HFFc6 (cell line): Measurements from ENCODE around the gene EBF3. TPM values are rescaled to one million over a fixed set of nuclear protein-coding genes. Genes with fewer than 3 reads are reported as not detected.

Source experiments
- DNase-seq: peaks from one replicate; pipeline ENCODE4 v3.0.0-alpha.2; 2018
- H3K27ac Mint-ChIP-seq: 2 replicates; pipeline ENCODE4 v1.8.0; 2020; ENCODE audit warnings: mild to moderate bottlenecking, mixed read lengths
- H3K27me3 Mint-ChIP-seq: 2 replicates; pipeline ENCODE4 v1.8.0; 2021; ENCODE audit warnings: mild to moderate bottlenecking, moderate library complexity, mixed read lengths; ENCODE audit not compliant: insufficient read depth
- H3K36me3 Mint-ChIP-seq: 2 replicates; pipeline ENCODE4 v1.8.0; 2021; ENCODE audit warnings: low read depth, mixed read lengths
- H3K4me1 Mint-ChIP-seq: 2 replicates; pipeline ENCODE4 v1.8.0; 2020; ENCODE audit warnings: low read depth, mixed read lengths
- H3K4me3 Mint-ChIP-seq: 2 replicates; pipeline ENCODE4 v1.8.0; 2020; ENCODE audit warnings: mild to moderate bottlenecking, moderate library complexity, mixed read lengths
- H3K9me3 Mint-ChIP-seq: 2 replicates; pipeline ENCODE4 v1.8.0; 2020; ENCODE audit warnings: mild to moderate bottlenecking, mixed read lengths
- total RNA-seq, 6 experiments: library from RNA; stranded (reverse); fragmentation: NEBNext Ultra II Directional; extraction: Animal tissue kit (Norgen Biotek cat#: 25700); gene quantifications; 2 replicates in 1 of 6; 3 replicates in 5 of 6; pipeline ENCODE4 v1.2.3, GENCODE V29; 2021
- TF ChIP-seq, protein P1 (sequence below): fragments of 200-600 bp; sonication (generic); IDR thresholded peaks from 2 replicates; pipeline ENCODE4 v1.5.0; 2021; ENCODE audit warnings: antibody characterized with exemption, mild to moderate bottlenecking

The EBF3 gene
- total RNA-seq, 6 experiments from 2014 or later = 0.14 to 0.39 (median 0.21) TPM; not detected in 2

- Mint-ChIP-seq H3K27me3 (no peaks in the 10 kb centered on the region; the same call in none of the 2 replicates), H3K9me3 (peaks cover 27% of the 10 kb centered on the region), H3K27ac (no peak overlapping the region), H3K4me1 (no peaks in the 10 kb centered on the region), H3K36me3 (no peaks in the 10 kb centered on the region), H3K4me3 (no peak overlapping the region)
- DNase-seq = no peak
- TF ChIP-seq, protein P1, sequence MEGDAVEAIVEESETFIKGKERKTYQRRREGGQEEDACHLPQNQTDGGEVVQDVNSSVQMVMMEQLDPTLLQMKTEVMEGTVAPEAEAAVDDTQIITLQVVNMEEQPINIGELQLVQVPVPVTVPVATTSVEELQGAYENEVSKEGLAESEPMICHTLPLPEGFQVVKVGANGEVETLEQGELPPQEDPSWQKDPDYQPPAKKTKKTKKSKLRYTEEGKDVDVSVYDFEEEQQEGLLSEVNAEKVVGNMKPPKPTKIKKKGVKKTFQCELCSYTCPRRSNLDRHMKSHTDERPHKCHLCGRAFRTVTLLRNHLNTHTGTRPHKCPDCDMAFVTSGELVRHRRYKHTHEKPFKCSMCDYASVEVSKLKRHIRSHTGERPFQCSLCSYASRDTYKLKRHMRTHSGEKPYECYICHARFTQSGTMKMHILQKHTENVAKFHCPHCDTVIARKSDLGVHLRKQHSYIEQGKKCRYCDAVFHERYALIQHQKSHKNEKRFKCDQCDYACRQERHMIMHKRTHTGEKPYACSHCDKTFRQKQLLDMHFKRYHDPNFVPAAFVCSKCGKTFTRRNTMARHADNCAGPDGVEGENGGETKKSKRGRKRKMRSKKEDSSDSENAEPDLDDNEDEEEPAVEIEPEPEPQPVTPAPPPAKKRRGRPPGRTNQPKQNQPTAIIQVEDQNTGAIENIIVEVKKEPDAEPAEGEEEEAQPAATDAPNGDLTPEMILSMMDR = no peak
These were observed 98.1 kb downstream of the EBF3 start for GRCh38 chr10:129865960-129866359.

GRCh38 chr10:129865413-129865812 is 98.7 kb downstream of the EBF3 start:
- TF ChIP-seq, protein P1 = no peak
- no peak overlapping the region for H3K4me3 Mint-ChIP-seq
- H3K9me3 Mint-ChIP-seq = peaks cover 27% of the 10 kb centered on the region
- DNase-seq = no peak
- no peak overlapping the region for H3K27ac Mint-ChIP-seq
- H3K36me3 Mint-ChIP-seq = no peaks in the 10 kb centered on the region
- H3K4me1 Mint-ChIP-seq = no peaks in the 10 kb centered on the region
- no peaks in the 10 kb centered on the region; the same call in none of the 2 replicates for H3K27me3 Mint-ChIP-seq

DNA sequence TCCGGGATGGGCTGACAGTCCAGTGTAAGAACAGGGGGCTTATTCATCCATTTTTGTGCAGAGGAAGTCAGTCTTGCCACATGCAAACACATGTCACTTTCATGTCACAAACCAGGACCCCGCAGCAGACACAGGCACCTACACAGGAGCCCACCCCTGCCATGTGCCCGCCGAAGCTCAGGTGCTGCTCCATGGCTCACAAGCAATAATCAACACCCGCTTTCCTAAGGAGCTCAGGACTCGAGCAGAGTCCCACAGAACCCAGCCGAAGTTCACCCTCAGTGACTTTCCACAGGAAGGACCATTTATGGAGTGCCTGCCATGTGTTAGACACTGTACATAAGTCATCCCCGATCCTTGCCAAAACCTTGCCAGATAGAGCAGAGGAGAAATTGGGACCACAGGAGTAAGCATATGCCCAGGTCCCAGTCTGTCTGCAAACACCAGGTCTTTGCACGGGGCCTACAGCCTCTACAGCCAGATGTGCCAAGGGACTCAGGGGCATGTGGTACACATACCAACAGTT is 99.4 kb downstream of the EBF3 start:
- Mint-ChIP-seq H3K27me3 (no peaks in the 10 kb centered on the region; the same call in none of the 2 replicates), H3K36me3 (no peaks in the 10 kb centered on the region), H3K9me3 (peaks cover 27% of the 10 kb centered on the region), H3K4me3 (no peak overlapping the region), H3K27ac (no peak overlapping the region), H3K4me1 (no peaks in the 10 kb centered on the region)
- TF ChIP-seq, protein P1 = no peak
- DNase-seq = no peak

- no peak overlapping the region for H3K27ac Mint-ChIP-seq
- peaks cover 29% of the 10 kb centered on the region for H3K9me3 Mint-ChIP-seq
- no peaks in the 10 kb centered on the region for H3K36me3 Mint-ChIP-seq
- no peaks in the 10 kb centered on the region for H3K4me1 Mint-ChIP-seq
- H3K27me3 Mint-ChIP-seq = no peaks in the 10 kb centered on the region; the same call in none of the 2 replicates
- no peak for DNase-seq
- TF ChIP-seq, protein P1 = no peak
- no peak overlapping the region for H3K4me3 Mint-ChIP-seq
These were observed 100.0 kb downstream of the EBF3 start for GRCh38 chr10:129864082-129864481.

DNA sequence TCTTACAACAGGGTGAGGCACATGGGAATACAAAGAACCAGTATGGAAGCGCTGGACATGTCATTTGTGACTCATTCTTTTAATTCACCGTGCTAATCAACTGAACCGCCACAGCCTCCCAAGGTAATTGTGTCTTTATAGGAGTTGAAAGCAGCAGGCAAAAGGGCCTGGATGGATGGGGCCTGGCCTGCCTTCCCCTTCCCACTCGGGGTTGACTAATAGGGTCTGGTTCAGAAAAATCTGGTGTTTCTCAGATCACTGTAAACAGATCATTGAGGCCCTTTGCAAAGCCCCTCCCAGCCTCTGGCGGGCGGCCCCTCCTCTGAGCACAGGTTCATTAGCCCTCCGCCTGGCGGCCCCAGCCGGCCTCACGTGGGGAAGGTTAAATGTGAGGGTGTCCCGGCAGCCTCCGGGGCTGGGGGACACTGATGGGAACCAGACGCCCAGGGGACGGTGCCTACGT is 100.8 kb downstream of the EBF3 start:
- H3K27ac Mint-ChIP-seq = no peak overlapping the region
- H3K27me3 Mint-ChIP-seq = no peaks in the 10 kb centered on the region; the same call in none of the 2 replicates
- TF ChIP-seq, protein P1 = no peak
- no peak overlapping the region for H3K4me3 Mint-ChIP-seq
- H3K36me3 Mint-ChIP-seq = no peaks in the 10 kb centered on the region
- H3K9me3 Mint-ChIP-seq = peaks cover 34% of the 10 kb centered on the region
- DNase-seq = no peak
- H3K4me1 Mint-ChIP-seq = no peaks in the 10 kb centered on the region
